Fibroblast of mammary gland (primary cell): ENCODE data around the gene NCKAP1.

Source experiments
- DNase-seq: peaks from one replicate; pipeline ENCODE4 v3.0.0-alpha.2; 2010; ENCODE audit warnings: low read depth
- H3K4me3 ChIP-seq: 2 replicates; pipeline ENCODE4 v1.5.1; 2011; ENCODE audit warnings: low read depth, mild to moderate bottlenecking, low read length, moderate library complexity; ENCODE audit not compliant: control insufficient read depth
- TF ChIP-seq, protein P1 (sequence below): conservative IDR thresholded peaks from 2 replicates; pipeline ENCODE4 v1.5.1; 2011; ENCODE audit warnings: low read depth, low read length, inconsistent platforms; ENCODE audit not compliant: control insufficient read depth, insufficient read depth

NCKAP1 gene

GRCh38 chr2:182920089-182920488 lies 118.2 kb downstream of the NCKAP1 start:
- DNase-seq = no peak
- TF ChIP-seq, protein P1, sequence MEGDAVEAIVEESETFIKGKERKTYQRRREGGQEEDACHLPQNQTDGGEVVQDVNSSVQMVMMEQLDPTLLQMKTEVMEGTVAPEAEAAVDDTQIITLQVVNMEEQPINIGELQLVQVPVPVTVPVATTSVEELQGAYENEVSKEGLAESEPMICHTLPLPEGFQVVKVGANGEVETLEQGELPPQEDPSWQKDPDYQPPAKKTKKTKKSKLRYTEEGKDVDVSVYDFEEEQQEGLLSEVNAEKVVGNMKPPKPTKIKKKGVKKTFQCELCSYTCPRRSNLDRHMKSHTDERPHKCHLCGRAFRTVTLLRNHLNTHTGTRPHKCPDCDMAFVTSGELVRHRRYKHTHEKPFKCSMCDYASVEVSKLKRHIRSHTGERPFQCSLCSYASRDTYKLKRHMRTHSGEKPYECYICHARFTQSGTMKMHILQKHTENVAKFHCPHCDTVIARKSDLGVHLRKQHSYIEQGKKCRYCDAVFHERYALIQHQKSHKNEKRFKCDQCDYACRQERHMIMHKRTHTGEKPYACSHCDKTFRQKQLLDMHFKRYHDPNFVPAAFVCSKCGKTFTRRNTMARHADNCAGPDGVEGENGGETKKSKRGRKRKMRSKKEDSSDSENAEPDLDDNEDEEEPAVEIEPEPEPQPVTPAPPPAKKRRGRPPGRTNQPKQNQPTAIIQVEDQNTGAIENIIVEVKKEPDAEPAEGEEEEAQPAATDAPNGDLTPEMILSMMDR = no peak
- H3K4me3 ChIP-seq = no peak overlapping the region

GRCh38 chr2:182918961-182919652 lies 119.2 kb downstream of the NCKAP1 start:
- H3K4me3 ChIP-seq = no peak overlapping the region
- no peak for DNase-seq
- TF ChIP-seq, protein P1 = no peak

DNA sequence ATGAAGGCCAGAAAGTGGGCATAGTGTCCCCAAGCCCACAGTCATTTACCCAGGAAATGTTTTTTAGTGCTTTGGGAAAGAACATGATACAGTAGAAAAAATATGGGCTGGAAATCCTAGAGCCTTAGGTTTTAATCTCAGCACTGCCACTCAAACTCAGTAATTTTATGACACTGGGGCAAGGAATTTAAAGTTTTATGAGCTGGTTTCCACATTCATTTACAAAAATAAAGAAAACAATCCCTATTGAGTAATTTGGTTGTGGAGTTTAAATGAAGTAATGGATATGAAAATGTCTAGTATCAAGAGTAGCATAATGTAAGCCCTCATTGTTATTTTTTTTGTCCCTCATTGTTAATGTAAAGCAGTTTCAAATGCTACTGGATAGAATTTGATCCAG lies 120.3 kb downstream of the NCKAP1 start:
- H3K4me3 ChIP-seq = no peak overlapping the region
- no peak for DNase-seq
- TF ChIP-seq, protein P1 = no peak

GRCh38 chr2:182916417-182916816 lies 121.8 kb downstream of the NCKAP1 start:
- H3K4me3 ChIP-seq = no peak overlapping the region
- no peak for DNase-seq
- TF ChIP-seq, protein P1 = no peak

- DNase-seq = peak; percentile 84
- TF ChIP-seq, protein P1 = no peak
- no peak overlapping the region for H3K4me3 ChIP-seq
Measured at GRCh38 chr2:182915369-182916326, 122.6 kb downstream of the NCKAP1 start.

DNA sequence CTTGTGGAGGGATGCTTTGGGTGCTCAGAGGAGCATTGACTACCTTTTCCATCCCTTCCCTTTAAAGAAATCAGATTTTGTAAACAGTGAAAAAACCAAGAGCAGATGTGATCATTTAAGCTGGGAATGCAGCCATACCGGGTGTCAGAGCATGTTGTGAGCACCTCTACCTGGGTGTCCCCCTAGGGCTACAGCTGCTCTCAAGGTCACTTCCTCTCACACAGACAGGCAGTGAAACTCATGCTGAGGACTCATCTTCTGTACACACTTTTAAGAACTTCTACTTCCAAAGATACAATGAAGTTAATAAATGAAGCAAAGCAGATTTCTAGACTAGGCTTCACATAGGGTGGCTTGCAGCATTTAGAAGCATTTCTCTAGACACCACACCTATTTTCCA lies 123.4 kb downstream of the NCKAP1 start:
- no peak overlapping the region for H3K4me3 ChIP-seq
- no peak for DNase-seq
- TF ChIP-seq, protein P1 = no peak
